Endothelial cell of umbilical vein (primary cell): ENCODE measurements around the gene IGSF22. TPM values are rescaled to one million over a fixed set of nuclear protein-coding genes. Genes with fewer than 3 reads are reported as not detected.

Source experiments
- BruUV-seq: library from RNA; stranded (reverse); fragments of 400-500 nt; replicated peaks from 2 replicates; lab custom pipeline; 2021; lab: Mats Ljungman, UMichigan
- CTCF ChIA-PET: fragments of 300-600, 350-600 bp; sonication (Branson Sonifier 250); formaldehyde crosslinking; loops from one replicate; lab custom pipeline; 2021; ENCODE audit warnings: antibody characterized with exemption, inconsistent platforms; lab: Charles Lee
- POLR2A ChIA-PET: fragments of 300-600, 350-600 bp; sonication (Branson Sonifier 250); formaldehyde crosslinking; loops from one replicate; lab custom pipeline; 2021; ENCODE audit warnings: antibody characterized with exemption, inconsistent platforms; lab: Charles Lee
- DNase-seq: peaks from one replicate; pipeline ENCODE4 v3.0.0-alpha.2; 2011; ENCODE audit warnings: low read depth, low spot score
- FAIRE-seq: peaks from 2 replicates; lab custom pipeline; 2011; peaks lifted over from hg19 to GRCh38; lab: Jason Lieb, UNC
- H2AFZ ChIP-seq: 2 replicates; pipeline ENCODE4 v1.6.0; 2012; ENCODE audit warnings: low read depth, low read length, control low read depth, inconsistent platforms
- H3K27ac ChIP-seq: 2 replicates; pipeline ENCODE4 v1.5.1; 2011; ENCODE audit warnings: low read depth, mild to moderate bottlenecking, control low read depth, low read length, moderate library complexity; ENCODE audit not compliant: insufficient read depth
- H3K27me3 ChIP-seq, 2 experiments: 2 replicates each; pipeline versions ENCODE4 v1.6.0 to v1.6.1; 2011; ENCODE audit warnings: low read length in 2 of 2, mixed read lengths in 1 of 2; ENCODE audit not compliant: control insufficient read depth in 2 of 2, insufficient read depth in 2 of 2
- H3K36me3 ChIP-seq, 2 experiments: 2 replicates in 1 of 2; 3 replicates in 1 of 2; pipeline ENCODE4 v1.5.1; 2011; ENCODE audit warnings: low read length in 2 of 2, mild to moderate bottlenecking in 1 of 2, moderate library complexity in 1 of 2; ENCODE audit not compliant: control insufficient read depth in 2 of 2, insufficient read depth in 2 of 2; ENCODE audit errors: extremely low read depth in 1 of 2
- H3K4me1 ChIP-seq: 3 replicates; pipeline ENCODE4 v1.5.1; 2011; ENCODE audit warnings: mild to moderate bottlenecking, low read length; ENCODE audit not compliant: control insufficient read depth, insufficient read depth; ENCODE audit errors: extremely low read depth
- H3K4me2 ChIP-seq: 2 replicates; pipeline ENCODE4 v1.6.1; 2011; ENCODE audit warnings: low read length, control low read depth, mixed read lengths; ENCODE audit not compliant: insufficient read depth
- H3K4me3 ChIP-seq, 3 experiments: fragments of 200-600 bp in 1 of 3; sonication (generic), shearing (Covaris generic) in 1 of 3; replicated peaks in 1 of 3; 2 replicates each; pipeline ENCODE4 v1.5.1; 2011 to 2016; ENCODE audit warnings: control low read depth in 3 of 3, low read length in 3 of 3, mild to moderate bottlenecking in 2 of 3, inconsistent platforms in 1 of 3, low read depth in 1 of 3, moderate library complexity in 1 of 3; ENCODE audit not compliant: insufficient read depth in 1 of 3
- H3K79me2 ChIP-seq: 2 replicates; pipeline ENCODE4 v1.6.0; 2012; ENCODE audit warnings: low read length, inconsistent platforms; ENCODE audit not compliant: control insufficient read depth, insufficient read depth
- H3K9ac ChIP-seq: replicated peaks from 2 replicates; pipeline ENCODE3; 2011; ENCODE audit warnings: low read length, control low read depth; ENCODE audit not compliant: insufficient read depth; ENCODE audit errors: extremely low read depth
- H3K9me1 ChIP-seq: replicated peaks from 3 replicates; pipeline ENCODE4 v1.6.0; 2011; ENCODE audit warnings: mild to moderate bottlenecking, low read length; ENCODE audit not compliant: control insufficient read depth, insufficient read depth; ENCODE audit errors: extremely low read depth
- H3K9me3 ChIP-seq: replicated peaks from 2 replicates; pipeline ENCODE4 v1.5.1; 2012; ENCODE audit warnings: low read length, inconsistent platforms; ENCODE audit not compliant: control insufficient read depth, insufficient read depth
- H4K20me1 ChIP-seq: replicated peaks from 2 replicates; pipeline ENCODE3; 2011; ENCODE audit warnings: mild to moderate bottlenecking, low read length; ENCODE audit not compliant: control insufficient read depth, insufficient read depth; ENCODE audit errors: extremely low read depth
- EZH2 ChIP-seq: IDR thresholded peaks from 2 replicates; pipeline ENCODE4 v1.6.1; 2012; ENCODE audit warnings: borderline replicate concordance, low read depth, mild to moderate bottlenecking, moderate library complexity, low read length, inconsistent platforms; ENCODE audit not compliant: severe bottlenecking
- FOS ChIP-seq: IDR thresholded peaks from 2 replicates; pipeline ENCODE4 v1.6.1; 2011; ENCODE audit warnings: mild to moderate bottlenecking, low read length, moderate library complexity, borderline replicate concordance; ENCODE audit not compliant: insufficient read depth
- GATA2 ChIP-seq: IDR thresholded peaks from 2 replicates; pipeline ENCODE4 v1.7.0; 2011; ENCODE audit warnings: low read depth, mild to moderate bottlenecking, moderate library complexity, mixed read lengths, low read length; ENCODE audit not compliant: insufficient read length, insufficient read depth
- JUN ChIP-seq: IDR thresholded peaks from 2 replicates; pipeline ENCODE4 v1.6.1; 2011; ENCODE audit warnings: borderline replicate concordance, low read depth; ENCODE audit not compliant: insufficient read length, insufficient read depth
- MYC ChIP-seq: IDR thresholded peaks from one replicate; pipeline ENCODE4 v1.6.1; 2011; ENCODE audit warnings: mild to moderate bottlenecking, low read depth, low read length
- POLR2A ChIP-seq: IDR thresholded peaks from 2 replicates; pipeline ENCODE4 v1.6.1; 2012; ENCODE audit warnings: low read depth, mild to moderate bottlenecking, control low read depth, low read length
- POLR2AphosphoS5 ChIP-seq: IDR thresholded peaks from 2 replicates; pipeline ENCODE4 v1.6.1; 2012; ENCODE audit warnings: low read depth, mild to moderate bottlenecking, control low read depth, low read length, moderate library complexity; ENCODE audit not compliant: insufficient read depth
- dilution Hi-C: fragments of 300-500 bp; cut with MboI; formaldehyde crosslinking; loops from one replicate; pipeline ENCODE4 v1.15.0; 2019; ENCODE audit warnings: low sequenced_read_pairs; ENCODE audit not compliant: extremely low pct_ligation_motif_present
- intact Hi-C: fragments of 100-400 bp; cut with micrococcal nuclease; formaldehyde crosslinking; loops from one replicate; pipeline ENCODE4 v1.10.0; 2022
- polyA plus RNA-seq, 4 experiments: library from polyadenylated mRNA; depleted of rRNA in 3 of 4; stranded (reverse) in 3 of 4; unstranded in 1 of 4; fragments of >200 nt; gene quantifications; 2 replicates each; pipeline versions ENCODE4 v1.2.1 to v1.2.3, GENCODE V29; 2011 to 2012; ENCODE audit warnings: missing spikeins in 1 of 4
- total RNA-seq: library from RNA; stranded (reverse); gene quantifications from 2 replicates; pipeline ENCODE4 v1.2.3, GENCODE V29; 2021
- TF ChIP-seq, protein P1 (sequence below), 2 donors: IDR thresholded peaks; 1 replicate in 1 of 2; 2 replicates in 1 of 2; pipeline ENCODE4 v1.5.1; 2011; ENCODE audit warnings: low read length in 2 of 2, mild to moderate bottlenecking in 2 of 2, moderate library complexity in 2 of 2, control low read depth in 1 of 2, inconsistent platforms in 1 of 2, low read depth in 1 of 2; ENCODE audit not compliant: insufficient read depth in 1 of 2; ENCODE audit errors: extremely low read depth in 1 of 2
- TF ChIP-seq, protein P2 (sequence below): IDR thresholded peaks from 2 replicates; pipeline ENCODE4 v1.6.1; 2011; ENCODE audit not compliant: insufficient read depth, insufficient read length

IGSF22 gene
- total and polyA plus RNA-seq, 2 donors (not counting 3 experiments of a cell fraction or from before 2014, with no cell fraction given), result not detected

DNA sequence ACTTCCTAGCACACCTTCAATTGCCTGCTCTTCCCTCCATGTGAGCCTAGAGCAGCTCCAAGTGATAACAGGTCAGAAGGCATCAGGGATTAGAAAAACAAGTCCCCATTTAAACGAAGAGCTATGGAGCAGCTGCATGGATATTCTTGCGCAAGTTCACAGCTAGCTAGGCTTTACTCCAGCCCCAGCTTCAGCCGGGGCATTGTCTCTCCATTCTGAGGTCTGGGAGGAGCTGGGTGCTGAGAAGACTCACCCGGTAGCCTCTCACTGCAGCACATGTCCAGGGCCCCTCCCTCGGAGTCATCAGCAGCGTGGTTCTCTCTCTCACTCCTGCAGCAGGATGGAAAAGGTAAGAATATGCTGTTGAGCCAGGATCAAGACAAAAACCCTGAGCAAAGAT is 39.6 kb upstream of the IGSF22 start:
- H2AFZ ChIP-seq, result no peak overlapping the region
- no peak overlapping the region for H3K27ac ChIP-seq
- peaks cover 0 to 2% of the 10 kb centered on the region in 2 experiments for H3K27me3 ChIP-seq
- H3K9me3 ChIP-seq, result no peaks in the 10 kb centered on the region
- H3K9me1 ChIP-seq, result no peaks in the 10 kb centered on the region
- intact Hi-C loops, result loop anchor here (10.0 kb wide), 1 partner anchor 371 kb away; the partner anchor contains the start of gene LDHA
- H3K4me2 ChIP-seq, result no peak overlapping the region
- dilution Hi-C loops, result no loop called here
- no peaks in the 10 kb centered on the region for H4K20me1 ChIP-seq
- FAIRE-seq, result no peak
- no peaks in the 10 kb centered on the region for H3K36me3 ChIP-seq
- POLR2A ChIA-PET, result no interaction called here
- H3K4me3 ChIP-seq, result no peak overlapping the region
- TF ChIP-seq POLR2A, result no peak
- TF ChIP-seq EZH2, result no peak
- no peak for TF ChIP-seq POLR2AphosphoS5
- no peak for TF ChIP-seq GATA2
- TF ChIP-seq, protein P1, sequence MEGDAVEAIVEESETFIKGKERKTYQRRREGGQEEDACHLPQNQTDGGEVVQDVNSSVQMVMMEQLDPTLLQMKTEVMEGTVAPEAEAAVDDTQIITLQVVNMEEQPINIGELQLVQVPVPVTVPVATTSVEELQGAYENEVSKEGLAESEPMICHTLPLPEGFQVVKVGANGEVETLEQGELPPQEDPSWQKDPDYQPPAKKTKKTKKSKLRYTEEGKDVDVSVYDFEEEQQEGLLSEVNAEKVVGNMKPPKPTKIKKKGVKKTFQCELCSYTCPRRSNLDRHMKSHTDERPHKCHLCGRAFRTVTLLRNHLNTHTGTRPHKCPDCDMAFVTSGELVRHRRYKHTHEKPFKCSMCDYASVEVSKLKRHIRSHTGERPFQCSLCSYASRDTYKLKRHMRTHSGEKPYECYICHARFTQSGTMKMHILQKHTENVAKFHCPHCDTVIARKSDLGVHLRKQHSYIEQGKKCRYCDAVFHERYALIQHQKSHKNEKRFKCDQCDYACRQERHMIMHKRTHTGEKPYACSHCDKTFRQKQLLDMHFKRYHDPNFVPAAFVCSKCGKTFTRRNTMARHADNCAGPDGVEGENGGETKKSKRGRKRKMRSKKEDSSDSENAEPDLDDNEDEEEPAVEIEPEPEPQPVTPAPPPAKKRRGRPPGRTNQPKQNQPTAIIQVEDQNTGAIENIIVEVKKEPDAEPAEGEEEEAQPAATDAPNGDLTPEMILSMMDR (IDR thresholded peaks at IDR 0.05; ENCODE audit: extremely low read depth in 1 of 2, insufficient read depth in 1 of 2, low read depth in 1 of 2, low read length in 2 of 2), result no peak
- TF ChIP-seq, protein P2, sequence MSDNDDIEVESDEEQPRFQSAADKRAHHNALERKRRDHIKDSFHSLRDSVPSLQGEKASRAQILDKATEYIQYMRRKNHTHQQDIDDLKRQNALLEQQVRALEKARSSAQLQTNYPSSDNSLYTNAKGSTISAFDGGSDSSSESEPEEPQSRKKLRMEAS, result no peak
- no peak for TF ChIP-seq JUN
- no peak for TF ChIP-seq FOS
- TF ChIP-seq MYC, result no peak
- no peak for DNase-seq
- CTCF ChIA-PET, result interaction anchor here (0.9 to 4.2 kb wide), 11 partner anchors 9 to 650 kb away, joined by 3 to 32 read pairs (median 21); partner anchors contain the start of gene SPTY2D1
- H3K9ac ChIP-seq, result no peak overlapping the region
- H3K79me2 ChIP-seq, result no peaks in the 10 kb centered on the region
- BruUV-seq, result no TSS peak
- H3K4me1 ChIP-seq, result peaks cover 14% of the 10 kb centered on the region
